ENCODE data around the gene UBE2O.

GRCh38 chr17:76427501-76428231 is 25.3 kb downstream of the UBE2O start:
- TF ChIP-seq CTCF (conservative IDR thresholded peaks at IDR 0.05) (no peak), ZFX (IDR thresholded peaks at IDR 0.05) (no peak)

All from C4-2B (cell line).